Spleen (tissue), 7 donors: ENCODE data around the gene SCN4A.

Experiments
- POLR2A ChIP-seq, 3 donors: fragments of 450-650 bp; IDR thresholded peaks; one replicate each; pipeline ENCODE4 v1.5.1; 2017; ENCODE audit warnings: antibody characterized with exemption in 3 of 3, mild to moderate bottlenecking in 1 of 3
- POLR2AphosphoS5 ChIP-seq, 3 donors: sonication (generic); formaldehyde crosslinking; IDR thresholded peaks; one replicate each; pipeline ENCODE4 v1.5.1; 2017; ENCODE audit warnings: antibody characterized with exemption in 3 of 3
- TF ChIP-seq, protein P1 (sequence below), 11 experiments: fragments of 200-600 bp in 7 of 11; fragments of 450-650 bp in 4 of 11; sonication (generic) in 4 of 11; IDR thresholded peaks in 8 of 11; conservative IDR thresholded peaks in 3 of 11; 1 replicate in 7 of 11; 2 replicates in 4 of 11; pipeline versions ENCODE4 v1.4.0 to v1.8.0; 2016 to 2021; ENCODE audit warnings: antibody characterized with exemption in 11 of 11, inconsistent platforms in 4 of 11, mild to moderate bottlenecking in 1 of 11
- donor health status: DM: no; HTN: no; CAD: no; lungs with moderate emphysema.
- donor health status: DM: no; HTN: no; CAD: no.
- donor health status: DM: no; HTN: no; CAD: no.

DNA sequence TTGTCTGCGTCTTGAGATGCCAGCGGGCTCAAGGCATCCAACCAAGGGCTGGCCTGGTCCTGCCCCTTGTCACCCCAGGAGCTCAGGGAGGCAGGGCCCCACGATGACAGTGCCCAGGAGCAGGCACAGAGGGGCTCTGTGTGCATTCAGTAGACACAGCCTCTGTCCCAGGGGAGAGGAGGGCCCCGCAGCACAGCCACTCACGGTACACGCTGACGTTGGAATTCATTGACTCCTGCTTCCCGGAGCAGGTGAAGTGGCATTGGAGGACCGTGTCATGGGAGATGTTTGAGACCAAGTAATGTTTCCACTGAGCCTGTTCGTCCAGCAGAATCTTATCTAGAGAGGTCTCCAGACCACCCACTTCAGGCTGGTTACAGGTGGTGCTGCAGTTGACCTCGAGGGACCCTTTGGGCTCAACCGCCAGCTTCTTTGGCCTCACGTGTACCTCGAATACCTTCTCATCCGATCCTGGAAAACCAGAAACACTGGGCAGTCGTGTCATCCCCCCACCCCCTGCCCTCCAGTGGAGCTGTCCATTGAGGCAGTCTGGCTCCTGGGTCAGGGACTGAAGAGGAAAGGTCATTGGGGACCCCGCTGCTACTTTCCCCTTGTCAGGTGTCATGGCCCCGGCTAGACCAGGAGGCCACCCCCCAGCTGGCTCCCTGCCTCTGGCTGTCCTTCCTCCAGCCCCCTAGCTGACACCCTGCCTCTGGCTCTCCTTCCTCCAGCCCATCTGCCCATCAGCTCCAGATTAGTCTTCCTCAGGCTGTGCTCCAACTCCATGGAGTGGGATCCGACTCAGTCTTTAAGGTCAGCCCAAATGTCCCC, 32.4 kb upstream of the SCN4A start:
- TF ChIP-seq, protein P1, sequence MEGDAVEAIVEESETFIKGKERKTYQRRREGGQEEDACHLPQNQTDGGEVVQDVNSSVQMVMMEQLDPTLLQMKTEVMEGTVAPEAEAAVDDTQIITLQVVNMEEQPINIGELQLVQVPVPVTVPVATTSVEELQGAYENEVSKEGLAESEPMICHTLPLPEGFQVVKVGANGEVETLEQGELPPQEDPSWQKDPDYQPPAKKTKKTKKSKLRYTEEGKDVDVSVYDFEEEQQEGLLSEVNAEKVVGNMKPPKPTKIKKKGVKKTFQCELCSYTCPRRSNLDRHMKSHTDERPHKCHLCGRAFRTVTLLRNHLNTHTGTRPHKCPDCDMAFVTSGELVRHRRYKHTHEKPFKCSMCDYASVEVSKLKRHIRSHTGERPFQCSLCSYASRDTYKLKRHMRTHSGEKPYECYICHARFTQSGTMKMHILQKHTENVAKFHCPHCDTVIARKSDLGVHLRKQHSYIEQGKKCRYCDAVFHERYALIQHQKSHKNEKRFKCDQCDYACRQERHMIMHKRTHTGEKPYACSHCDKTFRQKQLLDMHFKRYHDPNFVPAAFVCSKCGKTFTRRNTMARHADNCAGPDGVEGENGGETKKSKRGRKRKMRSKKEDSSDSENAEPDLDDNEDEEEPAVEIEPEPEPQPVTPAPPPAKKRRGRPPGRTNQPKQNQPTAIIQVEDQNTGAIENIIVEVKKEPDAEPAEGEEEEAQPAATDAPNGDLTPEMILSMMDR (IDR thresholded peaks at IDR 0.05 in 8 of 11, conservative IDR thresholded peaks at IDR 0.05 in 3 of 11) = no peak
- TF ChIP-seq POLR2A (IDR thresholded peaks at IDR 0.05) (no peak), POLR2AphosphoS5 (IDR thresholded peaks at IDR 0.05) (peak in 1 of 3 donors; percentile 28)
